ENCODE results near the gene STK32C.
"Not testable (repeated sequence)": the region's sequence is repeated elsewhere in the genome, so short reads cannot be mapped to it uniquely, and the experiment has no call there.

Gene STK32C

GRCh38 chr10:132299371-132300336 is 8.1 kb downstream of the STK32C start:
- no peak for DNase-seq

GRCh38 chr10:132298038-132298881 is 9.5 kb downstream of the STK32C start:
- DNase-seq: peak; percentile 63

- DNase-seq: peak; percentile 95
Observed at GRCh38 chr10:132297526-132297925, 10.2 kb downstream of the STK32C start.

- no peak for DNase-seq
Observed at GRCh38 chr10:132296666-132297443, 10.9 kb downstream of the STK32C start.

- DNase-seq: not testable (repeated sequence)
Observed at GRCh38 chr10:132295481-132295880, 12.3 kb downstream of the STK32C start.

- peak; percentile 86 for DNase-seq
Observed at GRCh38 chr10:132294561-132295318, 13.0 kb downstream of the STK32C start.

DNA sequence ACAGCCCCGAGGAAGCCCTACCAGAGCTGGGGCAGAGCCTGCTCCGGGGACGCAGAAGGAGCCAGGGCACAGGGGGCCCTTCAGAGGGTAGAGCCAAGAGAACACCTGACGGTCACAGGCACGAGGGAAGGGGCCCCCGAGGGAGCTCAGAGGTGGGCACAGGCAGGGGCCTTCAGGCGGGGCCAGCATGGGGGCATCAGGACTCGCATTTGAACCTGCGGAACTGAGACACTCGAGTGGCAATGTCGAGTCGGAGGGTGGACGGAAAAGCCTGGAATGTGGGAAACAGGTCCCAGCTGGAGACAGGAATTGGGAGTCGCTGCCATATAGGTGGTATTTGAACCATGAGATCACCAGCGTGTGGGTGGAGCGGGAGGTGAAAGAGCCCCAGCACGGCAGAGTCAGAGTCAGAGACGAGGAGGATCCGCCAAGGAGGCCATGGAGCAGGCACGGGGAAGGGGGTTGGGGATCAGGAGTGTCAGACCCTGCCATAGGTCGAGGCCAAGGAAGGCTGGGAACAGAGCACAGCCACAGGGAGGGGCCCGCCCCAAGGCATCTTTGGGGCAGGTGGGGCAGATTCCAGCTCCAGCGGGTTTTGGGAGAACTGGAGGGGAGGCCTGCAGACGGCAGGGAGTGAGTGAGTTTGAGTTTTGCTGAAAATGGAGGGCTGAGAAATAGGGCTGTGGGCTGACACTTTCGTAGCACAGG is 13.8 kb downstream of the STK32C start:
- no peak for DNase-seq

GRCh38 chr10:132293201-132293812 is 14.4 kb downstream of the STK32C start:
- no peak for DNase-seq

DNA sequence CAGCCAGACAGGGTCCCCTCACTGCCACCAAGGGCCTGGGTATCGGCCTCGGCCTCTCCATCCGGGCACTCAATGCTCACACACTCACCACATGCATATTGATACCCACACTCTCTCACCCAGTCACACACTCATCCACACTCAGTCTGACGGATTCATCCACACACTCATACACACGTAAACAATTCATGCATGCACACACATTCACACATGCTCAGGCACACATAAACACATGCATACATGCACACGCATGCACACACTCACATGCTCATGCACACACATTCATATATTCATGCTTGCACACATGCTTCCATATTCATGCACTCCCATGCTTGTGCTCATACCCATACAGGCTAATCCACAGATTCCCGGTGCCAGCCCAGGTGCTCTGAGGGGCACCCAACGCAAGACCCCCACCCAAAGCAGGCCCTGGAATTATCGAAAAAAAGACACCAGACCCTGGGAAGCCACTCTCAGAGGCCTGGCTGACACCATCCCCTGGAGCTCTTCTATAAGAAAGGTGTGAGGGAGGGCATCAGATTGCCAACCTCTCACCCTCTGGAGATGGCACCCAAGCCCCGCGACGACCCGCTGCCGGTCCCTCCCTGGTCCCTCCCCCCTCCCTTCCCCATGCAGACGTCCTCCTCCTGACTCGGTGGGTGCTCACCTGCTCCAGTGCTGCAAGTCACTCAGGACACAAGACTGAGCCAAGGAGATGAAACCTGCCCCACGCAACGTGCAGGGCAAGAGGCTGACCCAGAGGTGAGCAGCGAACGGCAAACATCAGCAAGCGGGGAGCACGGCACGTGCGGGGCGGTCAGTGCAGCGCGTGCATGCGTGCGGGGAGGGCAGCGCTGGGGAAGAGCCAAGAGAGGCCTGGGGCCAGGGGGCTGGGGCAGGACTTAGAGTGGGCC is 15.2 kb downstream of the STK32C start:
- no peak for DNase-seq

- no peak for DNase-seq
Observed at GRCh38 chr10:132291826-132292225, 15.9 kb downstream of the STK32C start.

GRCh38 chr10:132290631-132291030 is 17.1 kb downstream of the STK32C start:
- DNase-seq: no peak

- DNase-seq: no peak
Observed at GRCh38 chr10:132289439-132289838, 18.3 kb downstream of the STK32C start.

DNA sequence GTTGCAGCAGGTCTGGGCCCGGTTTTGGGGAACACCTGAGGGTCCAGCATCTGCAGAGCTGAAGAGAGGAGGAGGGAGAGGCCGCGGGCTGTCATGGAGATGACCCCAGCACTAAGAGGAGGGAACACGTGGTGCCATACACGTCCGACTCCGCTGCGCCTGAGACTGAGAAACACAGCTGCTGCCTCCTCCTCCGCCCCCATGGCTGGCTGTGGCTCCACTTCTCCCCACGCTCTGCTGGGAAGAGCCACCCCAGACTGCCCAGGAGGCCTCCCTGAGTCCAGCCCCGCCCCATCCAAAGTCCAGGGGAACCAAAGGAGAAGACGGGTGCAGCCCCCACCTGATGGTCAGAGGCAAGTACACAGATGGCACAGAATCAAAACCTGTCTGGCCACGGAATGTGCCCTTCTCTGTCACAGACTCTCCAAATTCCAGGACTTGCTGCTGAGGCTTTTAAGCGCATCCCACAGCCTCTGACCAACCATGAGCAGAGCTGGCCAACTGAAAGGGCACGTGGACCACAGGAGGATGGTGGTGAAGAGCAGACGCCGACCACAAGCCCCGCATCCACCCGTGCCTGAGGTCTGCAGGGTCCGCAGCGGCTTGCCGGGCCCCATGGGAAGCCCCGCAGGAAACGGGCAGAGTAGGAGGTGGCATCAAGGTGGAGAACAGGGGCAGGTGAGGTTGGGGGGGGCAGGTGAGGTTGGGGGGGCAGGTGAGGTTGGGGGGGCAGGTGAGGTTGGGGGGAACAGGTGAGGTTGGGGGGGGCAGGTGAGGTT is 24.0 kb downstream of the STK32C start:
- no peak for DNase-seq

DNA sequence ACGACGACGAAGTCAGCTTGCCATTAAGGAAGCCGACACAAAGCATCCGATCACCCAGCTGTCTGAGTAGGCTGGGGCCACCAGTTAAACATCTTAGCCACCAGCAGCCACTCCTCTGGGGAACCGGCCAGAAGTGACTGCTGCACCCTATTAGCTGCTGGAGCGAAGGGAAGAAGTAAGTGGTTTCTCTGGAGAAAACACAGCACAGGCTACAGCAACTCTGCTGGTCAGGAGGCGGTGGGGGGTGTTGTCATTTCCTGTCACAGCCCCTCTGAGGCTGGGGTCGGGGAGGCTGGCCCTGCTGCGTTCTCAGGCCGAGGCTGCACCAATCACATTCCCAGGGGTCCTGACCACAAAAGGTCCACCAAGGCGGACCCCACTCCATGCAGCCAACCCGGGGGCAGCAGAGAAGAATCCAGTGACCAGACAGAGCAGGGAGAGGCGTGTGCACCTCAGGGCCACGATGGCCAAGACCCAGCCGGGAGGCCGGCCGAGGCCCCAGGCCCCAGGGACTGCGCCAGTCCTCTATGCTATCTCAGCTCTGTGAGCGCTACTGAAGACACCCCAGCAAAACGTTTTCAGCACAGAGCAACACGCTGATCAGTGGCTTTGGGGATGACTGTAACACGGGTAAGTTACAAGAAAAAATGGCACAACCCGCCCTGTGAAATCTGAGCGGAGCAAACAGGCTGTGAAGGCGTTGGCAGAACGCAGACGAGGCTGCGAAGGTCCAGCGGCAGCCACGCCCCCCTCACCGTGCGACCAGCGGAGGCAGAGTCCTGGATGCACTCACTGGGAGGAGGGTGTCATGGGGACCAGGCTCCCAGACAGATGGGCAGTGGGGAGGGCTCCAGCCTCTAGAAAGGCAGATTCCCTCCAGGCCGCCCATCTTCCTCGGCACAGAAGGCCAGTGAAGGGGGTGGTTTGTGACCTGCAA is 24.8 kb downstream of the STK32C start:
- DNase-seq: no peak

GRCh38 chr10:132281915-132282666 is 25.7 kb downstream of the STK32C start:
- peak; percentile 73 for DNase-seq

DNA sequence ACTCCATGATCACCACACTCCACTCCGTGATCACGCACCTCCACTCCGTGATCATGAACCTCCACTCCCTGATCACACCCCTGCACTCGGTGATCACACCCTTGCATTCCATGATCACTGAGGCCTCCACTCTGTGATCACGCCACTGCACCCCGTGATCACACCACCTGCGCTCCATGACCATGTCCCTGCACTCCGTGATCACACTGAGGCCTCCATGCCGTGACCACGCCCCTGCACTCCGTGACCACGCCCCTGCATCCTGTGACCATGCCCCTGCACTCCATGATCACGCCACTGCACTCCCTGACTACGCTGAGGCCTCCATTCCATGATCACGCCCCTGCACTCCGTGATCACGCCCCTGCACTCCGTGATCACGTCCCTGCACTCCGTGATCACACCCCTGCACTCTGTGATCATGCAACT is 27.1 kb downstream of the STK32C start:
- no peak for DNase-seq
